ENCODE data around the gene ST6GALNAC5. TPM values are rescaled to one million over a fixed set of nuclear protein-coding genes. Genes with fewer than 3 reads are reported as not detected.
"Not testable (repeated sequence)": the region's sequence is repeated elsewhere in the genome, so short reads cannot be mapped to it uniquely, and the experiment has no call there.

ST6GALNAC5 gene
- total RNA-seq, 1 donor from 2014 or later: 1.3 TPM

DNA sequence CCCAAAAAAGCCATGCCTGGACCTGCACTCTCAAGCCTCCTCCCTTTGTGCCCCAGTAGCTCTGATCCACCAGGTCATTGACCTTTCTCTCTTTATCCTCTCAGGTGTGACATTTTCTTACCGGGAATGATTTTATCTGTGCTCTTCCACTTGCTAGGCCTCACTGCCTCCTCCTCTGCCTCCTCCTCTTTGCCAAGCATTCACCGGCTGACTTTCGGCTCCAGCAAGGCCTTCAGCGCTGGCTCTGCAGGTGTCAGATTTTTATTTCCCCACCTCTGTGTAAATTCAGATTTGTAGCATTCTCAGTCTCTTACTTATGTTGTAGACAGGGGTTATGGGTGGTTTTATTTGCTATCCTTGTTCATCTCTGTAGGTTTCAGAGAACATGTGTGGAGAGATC lies 91.5 kb downstream of the ST6GALNAC5 start:
- TF ChIP-seq, protein P1, sequence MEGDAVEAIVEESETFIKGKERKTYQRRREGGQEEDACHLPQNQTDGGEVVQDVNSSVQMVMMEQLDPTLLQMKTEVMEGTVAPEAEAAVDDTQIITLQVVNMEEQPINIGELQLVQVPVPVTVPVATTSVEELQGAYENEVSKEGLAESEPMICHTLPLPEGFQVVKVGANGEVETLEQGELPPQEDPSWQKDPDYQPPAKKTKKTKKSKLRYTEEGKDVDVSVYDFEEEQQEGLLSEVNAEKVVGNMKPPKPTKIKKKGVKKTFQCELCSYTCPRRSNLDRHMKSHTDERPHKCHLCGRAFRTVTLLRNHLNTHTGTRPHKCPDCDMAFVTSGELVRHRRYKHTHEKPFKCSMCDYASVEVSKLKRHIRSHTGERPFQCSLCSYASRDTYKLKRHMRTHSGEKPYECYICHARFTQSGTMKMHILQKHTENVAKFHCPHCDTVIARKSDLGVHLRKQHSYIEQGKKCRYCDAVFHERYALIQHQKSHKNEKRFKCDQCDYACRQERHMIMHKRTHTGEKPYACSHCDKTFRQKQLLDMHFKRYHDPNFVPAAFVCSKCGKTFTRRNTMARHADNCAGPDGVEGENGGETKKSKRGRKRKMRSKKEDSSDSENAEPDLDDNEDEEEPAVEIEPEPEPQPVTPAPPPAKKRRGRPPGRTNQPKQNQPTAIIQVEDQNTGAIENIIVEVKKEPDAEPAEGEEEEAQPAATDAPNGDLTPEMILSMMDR (conservative IDR thresholded peaks at IDR 0.05; ENCODE audit: low read depth, low read length): no peak
- DNase-seq (ENCODE audit: low read depth): no peak
- H3K4me3 ChIP-seq (ENCODE audit: low read depth, low read length): no peak overlapping the region

DNA sequence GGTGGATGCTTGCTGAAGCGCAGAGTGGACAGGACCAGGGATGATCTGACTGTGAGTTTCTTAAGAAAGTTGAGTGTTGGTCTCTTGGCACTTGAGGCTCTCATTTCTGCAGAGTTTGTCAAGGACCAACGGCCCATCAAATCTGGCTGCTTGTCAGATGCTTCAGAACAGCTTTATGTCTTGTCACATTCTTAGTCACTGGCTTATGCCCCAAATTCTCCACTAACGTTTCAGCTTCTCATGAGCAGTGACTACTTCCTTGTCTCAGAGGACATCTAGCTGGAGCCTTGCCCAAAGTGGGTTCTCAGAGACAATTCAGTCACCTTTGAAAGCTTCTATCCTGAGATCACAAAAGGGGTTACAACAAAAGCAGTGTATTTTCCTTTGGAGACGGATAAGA lies 92.3 kb downstream of the ST6GALNAC5 start:
- TF ChIP-seq, protein P1 (conservative IDR thresholded peaks at IDR 0.05; ENCODE audit: low read depth, low read length): no peak
- no peak for DNase-seq (ENCODE audit: low read depth)
- H3K4me3 ChIP-seq (ENCODE audit: low read depth, low read length): no peak overlapping the region

DNA sequence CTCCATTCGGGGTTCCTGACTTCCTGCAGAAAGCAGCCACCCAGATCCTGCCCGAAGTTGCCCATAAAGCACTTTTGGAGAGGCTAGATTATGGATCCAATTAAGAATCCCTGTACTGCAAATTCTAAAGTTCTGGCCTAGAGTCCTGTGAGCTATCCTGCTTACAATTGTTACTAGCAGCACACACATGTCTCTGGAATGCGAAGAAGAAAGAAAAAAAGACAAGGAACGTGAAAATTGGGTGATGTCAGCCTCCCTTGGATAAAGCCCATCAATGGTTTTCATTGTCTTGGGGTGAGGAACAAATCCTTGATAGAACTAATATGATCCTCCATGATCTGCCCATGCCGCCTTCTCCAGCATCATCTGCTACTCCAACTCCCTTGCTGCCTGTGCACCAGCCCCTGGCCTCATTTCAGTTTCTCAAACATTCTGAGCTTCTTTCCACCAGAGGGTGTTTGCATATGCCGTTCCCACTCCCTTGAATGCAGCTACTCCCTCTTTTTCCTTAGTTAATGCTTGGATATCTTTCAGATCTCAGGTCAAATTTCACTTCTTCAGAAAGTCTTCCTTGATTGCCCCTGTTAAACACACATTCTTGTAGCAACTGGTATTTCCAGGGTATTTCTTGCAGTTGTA lies 94.0 kb downstream of the ST6GALNAC5 start:
- no peak overlapping the region for H3K4me3 ChIP-seq (ENCODE audit: low read depth, low read length)
- DNase-seq (ENCODE audit: low read depth): no peak
- TF ChIP-seq, protein P1 (conservative IDR thresholded peaks at IDR 0.05; ENCODE audit: low read depth, low read length): no peak

DNA sequence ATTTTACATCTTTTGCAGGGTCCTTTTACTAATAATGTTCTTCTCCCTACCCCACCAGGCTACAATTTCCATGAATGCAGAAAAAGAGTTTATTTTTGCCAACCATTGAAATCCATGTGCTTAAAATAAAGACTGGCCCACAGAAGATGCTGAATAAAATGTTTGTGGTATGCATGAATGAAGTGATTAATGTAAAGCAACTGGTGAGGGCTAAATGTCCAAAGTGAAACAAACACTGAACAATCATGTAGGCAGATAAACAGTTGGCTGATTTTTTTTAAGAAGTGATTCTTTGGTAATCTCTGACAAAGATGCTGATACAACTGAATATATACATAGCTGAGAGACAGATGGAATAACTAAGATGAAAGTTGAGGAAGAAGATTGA lies 94.5 kb downstream of the ST6GALNAC5 start:
- TF ChIP-seq, protein P1 (conservative IDR thresholded peaks at IDR 0.05; ENCODE audit: low read depth, low read length): no peak
- no peak for DNase-seq (ENCODE audit: low read depth)
- H3K4me3 ChIP-seq (ENCODE audit: low read depth, low read length): no peak overlapping the region

DNA sequence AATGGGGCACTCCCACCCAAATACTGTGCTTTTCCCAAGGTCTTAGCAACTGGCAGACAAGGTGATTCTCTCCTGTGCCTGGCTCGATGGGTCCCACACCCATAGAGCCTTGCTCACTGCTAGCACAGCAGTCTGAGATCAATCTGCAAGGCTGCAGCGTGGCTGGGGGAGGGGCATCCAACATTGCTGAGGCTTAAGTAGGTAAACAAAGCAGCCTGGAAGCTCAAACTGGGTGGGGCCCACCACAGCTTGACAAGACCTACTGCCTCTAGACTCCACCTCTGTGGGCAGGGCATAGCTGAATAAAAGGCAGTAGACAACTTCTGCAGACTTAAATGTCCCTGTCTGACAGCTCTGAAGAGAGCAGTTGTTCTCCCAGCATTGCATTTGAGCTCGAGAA lies 114.0 kb downstream of the ST6GALNAC5 start:
- DNase-seq (ENCODE audit: low read depth): not testable (repeated sequence)

DNA sequence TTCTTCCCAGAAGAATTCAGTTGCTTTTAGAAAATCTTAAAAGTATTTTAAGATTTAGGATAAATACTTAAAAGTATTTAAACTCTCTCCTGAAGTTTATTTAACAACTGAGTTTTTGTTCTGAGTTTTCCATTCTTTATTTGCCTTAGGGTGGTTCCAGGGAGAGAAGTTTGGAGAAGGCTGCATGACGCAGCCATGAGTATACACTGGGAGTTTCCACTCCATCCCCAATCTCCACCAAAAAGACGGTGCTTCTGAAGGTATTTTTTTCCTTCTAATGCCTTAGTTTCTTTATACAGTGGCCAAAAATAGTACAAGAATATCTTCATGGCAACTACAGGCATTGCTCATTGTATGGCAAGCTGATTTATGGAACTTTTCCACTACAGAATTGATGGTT lies 122.7 kb downstream of the ST6GALNAC5 start:
- no peak for DNase-seq (ENCODE audit: low read depth)
- TF ChIP-seq, protein P1 (conservative IDR thresholded peaks at IDR 0.05; ENCODE audit: low read depth, low read length): no peak
- H3K4me3 ChIP-seq (ENCODE audit: low read depth, low read length): no peak overlapping the region

More for the DNA sequence above, 114.0 kb downstream of the ST6GALNAC5 start:
- not testable (repeated sequence) for H3K4me3 ChIP-seq (ENCODE audit: low read depth, low read length)

DNA sequence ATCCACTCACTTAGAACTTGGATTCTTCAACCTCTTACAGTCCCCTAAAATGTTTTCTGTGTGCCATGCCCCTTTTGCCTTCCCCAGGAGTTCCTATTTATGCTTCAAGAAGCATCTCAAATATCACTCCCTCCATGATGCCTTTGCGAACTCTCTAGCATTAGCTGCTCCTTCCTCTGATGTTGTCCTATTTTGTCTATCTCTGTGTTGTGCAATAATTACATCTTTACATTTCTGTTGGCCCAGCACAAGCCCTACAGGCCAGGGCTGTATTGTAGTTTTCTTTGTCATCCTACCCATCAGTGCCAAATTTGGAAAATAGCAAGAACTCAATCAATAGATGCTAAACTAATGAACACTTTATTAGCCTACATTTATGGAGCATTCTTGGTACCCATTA lies 125.8 kb downstream of the ST6GALNAC5 start:
- DNase-seq (ENCODE audit: low read depth): no peak
- TF ChIP-seq, protein P1 (conservative IDR thresholded peaks at IDR 0.05; ENCODE audit: low read depth, low read length): no peak
- H3K4me3 ChIP-seq (ENCODE audit: low read depth, low read length): no peak overlapping the region

Measured in epithelial cell of proximal tubule (primary cell).